ENCODE data around the gene KRT24.

- TF ChIP-seq CTCF (IDR thresholded peaks at IDR 0.05) (no peak), POLR2A (IDR thresholded peaks at IDR 0.05) (no peak)
Measured at GRCh38 chr17:40648384-40648968, 55.1 kb downstream of the KRT24 start.

Data from heart left ventricle (tissue), 13 donors.